Tibial nerve (tissue), 4 donors: ENCODE measurements around the gene GALK1.

Experiments
- CTCF ChIP-seq, 5 experiments: fragments of 200-600 bp in 3 of 5; fragments of 450-650 bp in 2 of 5; sonication (generic) in 3 of 5; IDR thresholded peaks; one replicate each; pipeline ENCODE4 v1.5.1; 2016 to 2019; ENCODE audit warnings: antibody characterized with exemption in 5 of 5, mild to moderate bottlenecking in 3 of 5, moderate library complexity in 2 of 5
- EP300 ChIP-seq, 2 donors: sonication (generic); formaldehyde crosslinking; IDR thresholded peaks; one replicate each; pipeline ENCODE4 v1.6.1; 2017; ENCODE audit warnings: antibody characterized with exemption in 2 of 2, mild to moderate bottlenecking in 1 of 2
- POLR2A ChIP-seq, 2 donors: fragments of 450-650 bp; IDR thresholded peaks; one replicate each; pipeline ENCODE4 v1.6.1; 2017; ENCODE audit warnings: antibody characterized with exemption in 2 of 2, mild to moderate bottlenecking in 2 of 2, moderate library complexity in 2 of 2

- TF ChIP-seq CTCF (IDR thresholded peaks at IDR 0.05) (no peak), EP300 (IDR thresholded peaks at IDR 0.05) (no peak), POLR2A (IDR thresholded peaks at IDR 0.05) (no peak)
Observed at GRCh38 chr17:75791254-75791653, 26.3 kb upstream of the GALK1 start.
